ENCODE results near the gene CCDC50. TPM values are rescaled to one million over a fixed set of nuclear protein-coding genes. Genes with fewer than 3 reads are reported as not detected.

CCDC50 gene
- total RNA-seq, 1 donor from 2014 or later = 178 TPM

- no peaks in the 10 kb centered on the region for H3K27me3 ChIP-seq (ENCODE audit: control insufficient read depth, insufficient read depth, low read length)
- H3K4me3 ChIP-seq (ENCODE audit: low read depth, low read length) = no peak overlapping the region
- DNase-seq (ENCODE audit: low read depth) = no peak
- TF ChIP-seq CTCF (IDR thresholded peaks at IDR 0.05; ENCODE audit: insufficient read depth, low read length, poor library complexity, severe bottlenecking) = no peak
- no peaks in the 10 kb centered on the region for H3K36me3 ChIP-seq (ENCODE audit: control insufficient read depth, insufficient read depth, low read length)
These were observed 55.9 kb downstream of the CCDC50 start for GRCh38 chr3:191385101-191385500.

GRCh38 chr3:191387441-191388077, 58.4 kb downstream of the CCDC50 start:
- no peak overlapping the region for H3K4me3 ChIP-seq (ENCODE audit: low read depth, low read length)
- DNase-seq (ENCODE audit: low read depth) = no peak
- no peak for TF ChIP-seq CTCF (IDR thresholded peaks at IDR 0.05; ENCODE audit: insufficient read depth, low read length, poor library complexity, severe bottlenecking)
- H3K27me3 ChIP-seq (ENCODE audit: control insufficient read depth, insufficient read depth, low read length) = no peaks in the 10 kb centered on the region
- H3K36me3 ChIP-seq (ENCODE audit: control insufficient read depth, insufficient read depth, low read length) = no peaks in the 10 kb centered on the region

- Histone ChIP-seq H3K4me3 (ENCODE audit: low read depth, low read length) (no peak overlapping the region), H3K27me3 (ENCODE audit: control insufficient read depth, insufficient read depth, low read length) (no peaks in the 10 kb centered on the region), H3K36me3 (ENCODE audit: control insufficient read depth, insufficient read depth, low read length) (no peaks in the 10 kb centered on the region)
- no peak for DNase-seq (ENCODE audit: low read depth)
- peak; percentile 2 for TF ChIP-seq CTCF (IDR thresholded peaks at IDR 0.05; ENCODE audit: insufficient read depth, low read length, poor library complexity, severe bottlenecking)
These were observed 59.6 kb downstream of the CCDC50 start for GRCh38 chr3:191388823-191389222.

GRCh38 chr3:191390580-191390979, 61.4 kb downstream of the CCDC50 start:
- Histone ChIP-seq H3K36me3 (ENCODE audit: control insufficient read depth, insufficient read depth, low read length) (no peaks in the 10 kb centered on the region), H3K4me3 (ENCODE audit: low read depth, low read length) (no peak overlapping the region), H3K27me3 (ENCODE audit: control insufficient read depth, insufficient read depth, low read length) (no peaks in the 10 kb centered on the region)
- no peak for DNase-seq (ENCODE audit: low read depth)
- no peak for TF ChIP-seq CTCF (IDR thresholded peaks at IDR 0.05; ENCODE audit: insufficient read depth, low read length, poor library complexity, severe bottlenecking)

- H3K4me3 ChIP-seq (ENCODE audit: low read depth, low read length) = no peak overlapping the region
- no peak for DNase-seq (ENCODE audit: low read depth)
- no peak for TF ChIP-seq CTCF (IDR thresholded peaks at IDR 0.05; ENCODE audit: insufficient read depth, low read length, poor library complexity, severe bottlenecking)
- H3K36me3 ChIP-seq (ENCODE audit: control insufficient read depth, insufficient read depth, low read length) = no peaks in the 10 kb centered on the region
- no peaks in the 10 kb centered on the region for H3K27me3 ChIP-seq (ENCODE audit: control insufficient read depth, insufficient read depth, low read length)
These were observed 62.9 kb downstream of the CCDC50 start for GRCh38 chr3:191391861-191392808.
